HG03095 (cell line): ENCODE data around the gene SLC24A3.

ENCODE experiments used
- ATAC-seq: cut with Tn5 transposase; IDR thresholded peaks from one replicate; pipeline ENCODE4 v1.9.1; 2021; ENCODE audit warnings: moderate library complexity; ENCODE audit not compliant: unreplicated experiment

SLC24A3 gene

DNA sequence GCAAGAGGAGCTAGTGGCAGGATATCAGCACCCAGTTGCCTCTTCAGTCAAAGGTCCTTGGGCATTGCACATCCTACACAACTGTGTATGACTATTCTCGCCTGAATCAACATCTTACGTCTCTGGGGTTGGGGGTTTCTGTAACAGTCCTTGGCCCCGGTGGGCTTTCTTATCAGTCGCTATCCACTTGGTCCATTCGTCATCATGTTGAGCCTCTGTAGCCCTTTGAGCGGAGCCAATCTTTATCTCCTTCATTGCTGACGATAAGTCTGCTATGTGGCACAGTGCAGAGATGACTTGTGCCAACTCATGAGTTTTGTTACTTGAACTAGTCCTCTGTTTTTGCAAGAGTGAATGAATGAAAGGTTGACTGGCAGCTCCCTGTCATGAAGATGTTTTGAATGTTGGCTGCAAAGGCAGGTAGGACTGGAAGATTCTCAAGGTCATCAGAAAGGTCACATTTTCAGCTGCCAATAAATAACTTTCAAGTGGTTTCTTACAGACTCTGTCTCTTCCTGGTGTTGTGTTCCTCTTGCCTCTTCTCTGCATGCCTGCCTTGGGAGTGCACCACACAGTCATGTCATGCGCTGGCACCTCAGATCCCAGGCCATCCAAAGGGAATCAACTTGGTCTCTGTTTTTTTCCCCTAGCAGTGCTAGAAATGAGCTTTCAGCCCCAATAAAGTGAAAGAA is 238.9 kb downstream of the SLC24A3 start:
- no peak for ATAC-seq

DNA sequence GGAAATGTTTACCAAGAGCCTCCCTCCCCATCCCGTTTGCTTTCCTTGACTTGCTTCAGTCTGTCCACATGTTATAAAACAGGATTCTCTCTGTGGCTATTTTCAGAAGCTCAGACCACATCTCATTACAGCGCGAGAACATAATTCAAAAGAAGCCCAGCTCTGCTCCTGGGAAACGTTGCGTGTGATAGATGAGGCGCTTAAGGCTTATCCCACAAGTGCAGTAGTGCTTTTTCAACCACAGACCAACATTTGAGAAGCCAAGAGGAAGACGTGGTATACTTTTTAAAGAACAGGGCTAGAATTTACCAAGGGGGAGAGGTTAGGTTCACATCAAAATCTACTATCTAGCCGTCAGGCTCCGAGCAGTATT is 239.5 kb downstream of the SLC24A3 start:
- ATAC-seq, result no peak

DNA sequence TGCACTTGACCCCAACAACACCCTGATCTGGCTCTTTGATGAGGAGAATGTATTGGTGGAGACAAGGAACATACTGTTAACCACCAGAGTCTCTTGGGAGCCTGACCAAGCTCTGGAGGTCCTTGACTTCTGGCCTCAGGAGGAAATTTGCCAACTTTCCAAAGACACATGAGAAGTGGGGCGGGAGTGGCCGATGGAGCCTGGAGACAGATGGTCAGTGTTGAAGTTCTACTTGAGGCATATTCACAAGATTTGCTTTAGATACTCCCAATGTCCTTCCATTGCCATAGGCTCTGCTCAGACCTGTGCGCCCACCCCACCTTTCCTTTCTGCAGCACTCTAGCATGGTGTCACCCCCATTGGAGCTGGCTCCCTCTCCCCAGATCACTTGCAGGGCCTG is 241.0 kb downstream of the SLC24A3 start:
- ATAC-seq, result no peak

DNA sequence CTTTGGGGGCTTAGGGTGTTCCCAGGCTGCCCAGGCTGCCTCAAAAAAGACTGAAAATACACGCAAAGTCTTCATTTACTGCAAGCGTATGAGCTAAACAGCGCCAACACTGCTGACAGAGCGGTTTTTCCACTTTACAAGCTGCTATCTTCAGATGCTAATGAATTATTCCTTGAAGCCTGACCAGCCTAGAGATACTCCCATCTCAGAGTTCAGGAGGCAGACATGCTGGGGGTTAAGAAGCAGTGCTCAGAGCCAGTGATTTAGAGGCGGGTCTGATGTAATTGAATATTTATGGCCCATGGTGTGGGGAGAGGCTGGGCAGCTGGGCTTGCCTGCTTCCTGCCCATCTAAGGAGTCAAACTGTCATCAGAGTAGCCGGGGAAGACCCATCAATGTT is 241.4 kb downstream of the SLC24A3 start:
- ATAC-seq, result no peak

- ATAC-seq, result no peak
Measured at GRCh38 chr20:19456595-19457395, 244.4 kb downstream of the SLC24A3 start.

DNA sequence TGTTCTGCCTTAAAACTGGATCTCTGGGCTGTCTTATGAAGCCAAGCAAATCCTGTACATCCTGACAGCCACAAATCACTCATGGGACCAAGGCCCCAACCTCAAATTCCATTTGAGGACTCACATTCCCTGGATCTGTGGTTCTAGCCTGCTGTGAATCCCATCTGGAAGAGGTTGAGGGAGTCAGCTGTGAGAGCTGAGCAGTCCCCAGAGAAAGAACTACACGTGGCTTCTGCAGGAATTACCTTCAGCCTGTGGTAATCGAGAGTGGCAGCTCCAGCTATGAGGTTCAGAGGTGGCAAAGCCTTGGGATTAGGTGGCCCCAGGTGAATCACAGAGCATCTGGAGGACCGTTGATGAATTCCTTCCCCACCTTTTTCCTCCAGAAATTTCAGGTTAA is 245.2 kb downstream of the SLC24A3 start:
- no peak for ATAC-seq

DNA sequence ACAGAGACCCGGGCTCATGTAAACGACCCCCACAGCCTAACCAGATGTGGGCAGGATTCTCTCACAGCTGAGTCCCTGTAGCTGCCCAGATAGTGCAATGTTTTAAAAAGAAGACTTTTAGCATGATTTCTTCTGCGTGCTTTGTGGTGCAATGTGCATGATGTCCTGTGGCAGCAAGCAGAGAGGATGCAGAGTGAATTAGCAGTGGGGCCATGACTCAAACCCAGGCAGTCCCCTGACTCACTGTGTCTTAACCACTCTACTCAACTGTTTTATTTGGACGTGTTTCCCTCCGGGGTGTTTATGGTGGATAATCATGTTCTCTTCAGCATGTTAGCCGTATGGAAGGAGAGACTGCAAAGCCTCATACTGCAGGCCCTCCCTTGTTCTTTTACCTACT is 247.9 kb downstream of the SLC24A3 start:
- ATAC-seq, result no peak

GRCh38 chr20:19462491-19462890 is 250.0 kb downstream of the SLC24A3 start:
- no peak for ATAC-seq

DNA sequence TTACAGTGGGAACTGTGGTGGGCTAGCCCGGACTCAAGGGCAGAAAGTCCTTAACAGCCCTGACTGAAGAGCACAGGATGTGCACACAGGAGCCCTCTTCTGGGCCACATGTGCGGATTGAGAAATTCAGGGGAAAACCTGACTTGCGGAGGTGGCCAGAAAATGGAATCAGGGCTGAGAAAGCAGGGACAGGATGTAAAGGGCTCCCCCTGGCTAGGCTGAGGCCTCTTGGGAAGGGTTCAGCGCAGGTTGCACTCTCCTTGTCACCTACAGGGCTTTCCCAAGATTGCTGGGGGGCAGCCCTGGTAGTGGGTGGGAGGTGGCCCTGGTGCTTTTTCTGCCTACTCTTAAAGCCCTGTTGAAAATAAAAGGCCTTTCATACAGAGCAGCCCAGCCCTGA is 251.2 kb downstream of the SLC24A3 start:
- ATAC-seq, result no peak

DNA sequence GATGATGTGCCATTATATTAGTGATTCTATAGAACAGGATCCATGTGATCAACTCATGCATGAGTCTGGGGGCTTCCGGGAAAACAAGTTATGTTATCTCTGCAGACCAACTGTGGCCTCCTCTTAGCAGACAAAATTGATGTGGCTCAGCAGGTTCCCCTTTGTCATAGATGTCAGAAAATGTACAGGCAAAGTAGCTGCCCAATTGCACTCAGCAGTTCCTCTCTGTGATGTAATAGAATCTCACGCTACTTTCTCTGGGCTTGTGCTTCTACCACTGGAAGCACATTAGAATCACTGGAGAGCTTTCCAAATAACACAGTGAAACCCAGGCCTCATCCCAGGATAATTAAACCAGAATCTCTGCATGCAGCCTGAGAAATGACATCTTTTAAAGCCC is 253.1 kb downstream of the SLC24A3 start:
- no peak for ATAC-seq

DNA sequence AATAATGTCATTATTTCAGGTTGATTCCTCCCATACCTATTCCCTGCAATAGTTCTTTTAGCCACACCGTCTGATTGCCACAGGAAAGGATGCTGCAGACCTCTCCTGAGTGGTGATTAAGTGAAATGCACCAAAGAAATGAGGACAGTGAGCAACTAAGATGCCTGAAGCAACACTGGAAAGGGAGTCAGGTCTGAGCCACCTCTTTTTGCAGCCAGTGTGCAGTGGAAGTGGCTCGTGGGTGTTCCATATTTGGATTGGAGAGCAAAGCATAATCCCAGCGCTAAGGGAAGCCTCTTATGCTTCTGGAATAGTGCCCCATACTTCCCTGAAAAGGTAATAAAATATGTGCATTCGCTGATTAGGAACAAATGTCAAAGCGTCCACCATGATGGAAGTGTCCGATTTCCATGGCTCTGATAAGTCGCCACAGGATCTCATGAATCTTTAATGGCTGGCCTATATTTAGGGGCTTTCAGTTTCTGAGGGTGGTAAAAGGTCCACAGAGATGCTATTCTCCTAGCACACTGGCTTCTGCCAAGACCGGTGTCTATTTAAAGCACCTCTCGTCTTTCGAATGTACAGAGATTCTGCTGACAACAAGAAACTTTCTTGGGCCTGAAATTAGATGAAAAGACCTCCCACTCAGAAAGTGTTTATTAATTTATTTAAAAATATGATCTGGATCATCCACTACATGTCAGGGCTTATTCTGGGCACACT is 253.9 kb downstream of the SLC24A3 start:
- no peak for ATAC-seq

GRCh38 chr20:19473216-19473921 is 260.9 kb downstream of the SLC24A3 start:
- ATAC-seq, result no peak

DNA sequence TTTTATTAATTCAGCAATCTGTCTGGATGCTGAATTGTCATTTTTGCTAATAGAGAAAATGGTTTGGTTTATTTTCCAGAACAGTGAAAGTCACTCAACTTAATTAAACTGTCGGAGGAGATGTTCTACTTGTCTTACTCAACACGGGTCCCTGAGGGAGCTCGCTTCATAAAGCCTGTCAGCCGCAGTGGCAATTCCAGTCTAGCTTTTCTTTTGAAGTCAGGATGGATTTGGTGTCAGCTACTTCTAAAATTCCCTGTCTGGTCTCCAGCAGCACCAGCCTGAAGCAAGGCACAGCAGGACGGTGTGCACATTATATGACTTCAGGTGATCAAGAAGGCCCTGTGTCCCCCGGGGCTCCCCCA is 261.5 kb downstream of the SLC24A3 start:
- no peak for ATAC-seq

GRCh38 chr20:19478320-19478895 is 266.0 kb downstream of the SLC24A3 start:
- ATAC-seq, result no peak

DNA sequence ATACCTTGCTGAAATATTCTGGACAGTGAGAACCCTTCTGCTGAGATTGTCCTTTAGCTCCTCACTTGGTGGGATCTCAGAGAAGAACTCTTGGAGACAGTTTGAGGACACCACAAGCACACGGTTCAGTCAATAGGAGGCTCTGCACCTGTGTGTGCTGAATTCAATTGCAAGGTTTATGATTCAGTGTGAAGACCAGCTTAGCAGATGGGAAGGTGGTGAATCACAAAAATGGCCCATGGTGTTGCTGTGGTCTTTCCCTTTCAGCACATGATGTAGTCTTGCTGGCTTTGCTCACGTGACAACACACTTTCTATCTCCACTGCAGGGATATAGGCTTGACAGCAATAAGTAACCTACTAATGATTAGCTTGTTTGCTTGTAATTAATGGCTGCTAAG is 270.3 kb downstream of the SLC24A3 start:
- ATAC-seq, result no peak

- no peak for ATAC-seq
Measured at GRCh38 chr20:19483309-19483708, 270.9 kb downstream of the SLC24A3 start.

- no peak for ATAC-seq
Measured at GRCh38 chr20:19486446-19486845, 274.0 kb downstream of the SLC24A3 start.

DNA sequence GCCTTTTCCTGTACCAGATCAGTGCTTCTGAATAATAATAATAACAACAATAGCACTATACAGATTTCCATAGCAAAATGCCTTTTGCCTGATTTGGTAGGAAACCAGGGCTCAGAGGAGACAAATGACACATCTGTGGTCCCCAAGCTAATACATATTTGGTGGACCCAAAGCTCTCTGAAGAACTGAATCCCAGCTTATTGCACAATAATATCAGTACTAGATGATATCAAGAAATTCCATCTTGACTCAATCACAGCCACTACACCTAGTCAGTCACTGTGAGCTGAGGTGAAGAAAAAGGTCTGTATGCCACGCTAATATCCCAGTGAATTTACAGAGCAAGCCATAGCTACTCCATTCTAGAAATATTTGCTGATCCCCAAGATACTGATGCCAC is 275.0 kb downstream of the SLC24A3 start:
- no peak for ATAC-seq

DNA sequence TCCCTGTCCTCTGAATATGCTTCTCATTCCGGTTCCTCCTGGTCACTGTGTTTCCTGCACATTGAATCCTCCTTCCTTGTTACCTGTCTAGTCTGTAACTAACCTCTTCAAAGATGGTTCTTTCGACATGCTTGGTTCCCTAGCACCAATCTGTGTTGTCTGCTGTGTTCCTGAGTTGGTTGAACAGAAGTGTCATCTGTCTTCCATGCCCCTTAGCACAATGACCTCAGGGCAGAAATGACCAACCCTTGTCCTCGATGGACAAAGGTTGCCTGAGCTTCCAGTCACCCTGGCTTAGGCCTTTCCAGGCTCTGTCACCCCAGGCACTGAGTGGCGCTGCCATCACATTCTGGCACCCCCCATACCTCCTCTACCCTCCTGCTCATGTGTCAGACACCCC is 278.8 kb downstream of the SLC24A3 start:
- no peak for ATAC-seq

DNA sequence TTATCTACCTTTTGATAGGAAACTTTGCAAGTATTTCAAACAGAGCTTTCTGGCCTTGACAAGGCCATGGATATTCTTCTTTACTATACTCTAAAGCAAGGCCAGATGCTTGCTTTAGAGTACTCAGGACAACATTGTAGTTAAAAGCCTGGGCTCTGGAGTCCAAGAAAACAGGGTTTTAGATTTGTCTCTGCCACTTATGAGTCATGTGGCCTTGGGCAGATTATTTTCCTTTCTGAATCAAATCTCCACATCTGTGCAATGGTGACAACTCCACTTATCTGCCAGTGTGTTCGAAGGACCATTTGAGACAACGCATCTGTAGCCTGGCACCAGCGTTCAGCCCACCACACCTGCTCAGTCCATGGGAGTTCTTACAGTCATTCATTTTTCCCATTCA is 279.7 kb downstream of the SLC24A3 start:
- ATAC-seq, result no peak

- no peak for ATAC-seq
Measured at GRCh38 chr20:19492687-19493336, 280.4 kb downstream of the SLC24A3 start.
